GM06990 (cell line): ENCODE measurements around the gene SAP30BP.

Experiments
- DNase-seq: peaks from one replicate; pipeline ENCODE4 v3.0.0-alpha.2; 2011; ENCODE audit not compliant: insufficient read length; ENCODE audit errors: extremely low read depth
- H3K27me3 ChIP-seq: replicated peaks from 2 replicates; pipeline ENCODE4 v1.6.0; 2011; ENCODE audit warnings: low read length; ENCODE audit not compliant: control insufficient read depth, insufficient read depth
- H3K36me3 ChIP-seq: 2 replicates; pipeline ENCODE4 v1.5.1; 2011; ENCODE audit warnings: low read length; ENCODE audit not compliant: control insufficient read depth, insufficient read depth
- H3K4me3 ChIP-seq: replicated peaks from 2 replicates; pipeline ENCODE4 v1.5.1; 2011; ENCODE audit warnings: low read depth, mild to moderate bottlenecking, control low read depth, low read length
- CTCF ChIP-seq: IDR thresholded peaks from 2 replicates; pipeline ENCODE4 v1.5.1; 2011; ENCODE audit warnings: low read length, control low read depth, mild to moderate bottlenecking, inconsistent platforms; ENCODE audit not compliant: insufficient read depth, poor library complexity, severe bottlenecking

Gene SAP30BP

GRCh38 chr17:75751676-75752404 is 84.7 kb downstream of the SAP30BP start:
- Histone ChIP-seq H3K36me3 (no peaks in the 10 kb centered on the region), H3K4me3 (no peak overlapping the region), H3K27me3 (no peaks in the 10 kb centered on the region; the same call in 1 of the 2 replicates)
- TF ChIP-seq CTCF: no peak
- DNase-seq: no peak

GRCh38 chr17:75752405-75752709 is 85.2 kb downstream of the SAP30BP start:
- Histone ChIP-seq H3K4me3 (no peak overlapping the region), H3K36me3 (no peaks in the 10 kb centered on the region), H3K27me3 (no peaks in the 10 kb centered on the region; the same call in 1 of the 2 replicates)
- no peak for DNase-seq
- no peak for TF ChIP-seq CTCF

GRCh38 chr17:75752802-75753513 is 85.8 kb downstream of the SAP30BP start:
- H3K4me3 ChIP-seq: peak overlapping the region; percentile 60

GRCh38 chr17:75753514-75754377 is 86.6 kb downstream of the SAP30BP start:
- Histone ChIP-seq H3K27me3 (no peaks in the 10 kb centered on the region; the same call in 1 of the 2 replicates), H3K4me3 (peak overlapping the region; percentile 60), H3K36me3 (no peaks in the 10 kb centered on the region)
- DNase-seq: peak; percentile 83
- TF ChIP-seq CTCF: peak; percentile 39

More at GRCh38 chr17:75752802-75753513, 85.8 kb downstream of the SAP30BP start:
- Histone ChIP-seq H3K36me3 (no peaks in the 10 kb centered on the region), H3K27me3 (no peaks in the 10 kb centered on the region; the same call in 1 of the 2 replicates)
- no peak for DNase-seq
- TF ChIP-seq CTCF: peak; percentile 50

GRCh38 chr17:75754378-75755204 is 87.5 kb downstream of the SAP30BP start:
- Histone ChIP-seq H3K36me3 (no peaks in the 10 kb centered on the region), H3K27me3 (no peaks in the 10 kb centered on the region; the same call in 1 of the 2 replicates), H3K4me3 (no peak overlapping the region)
- TF ChIP-seq CTCF: no peak
- no peak for DNase-seq
